ENCODE data around the gene P2RY2. TPM values are rescaled to one million over a fixed set of nuclear protein-coding genes. Genes with fewer than 3 reads are reported as not detected.

P2RY2 gene
- total RNA-seq, 4 donors from 2014 or later, result 4.5 to 7.5 (median 6.7) TPM

DNA sequence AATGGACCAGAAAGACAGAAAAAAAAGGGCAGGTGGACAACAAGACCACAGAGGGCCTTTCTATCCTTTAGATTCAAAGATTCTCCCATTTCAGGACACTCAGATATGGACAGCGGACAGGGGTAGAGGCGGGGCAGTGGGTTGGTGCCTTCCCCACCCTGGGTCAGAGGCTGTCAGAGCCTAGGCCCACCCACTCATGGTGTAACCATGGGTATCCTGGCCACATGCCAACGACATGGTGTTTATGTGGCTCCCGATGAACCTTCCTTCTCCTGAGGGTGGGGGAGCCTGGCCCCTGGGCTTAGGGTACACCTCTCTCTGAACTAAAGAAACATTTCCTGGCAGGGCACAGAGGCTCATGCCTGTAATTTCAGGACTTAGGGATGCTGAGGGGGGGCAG is 14.3 kb upstream of the P2RY2 start:
- Histone ChIP-seq H3K27ac (no peak overlapping the region), H3K36me3 (no peaks in the 10 kb centered on the region), H3K4me3 (no peak overlapping the region), H3K9me3 (no peaks in the 10 kb centered on the region), H3K27me3 (no peaks in the 10 kb centered on the region), H3K4me1 (peaks cover 0 to 14% (median 0%) of the 10 kb centered on the region in 4 donors)
- DNase-seq (ENCODE audit: low spot score in 2 of 2), result no peak
- 64 to 65% methylated on average over 4 of the region's 4 CpGs for WGBS, 2 donors
- TF ChIP-seq POLR2A (IDR thresholded peaks at IDR 0.05) (no peak), EP300 (IDR thresholded peaks at IDR 0.05) (no peak)
- TF ChIP-seq, protein P1, sequence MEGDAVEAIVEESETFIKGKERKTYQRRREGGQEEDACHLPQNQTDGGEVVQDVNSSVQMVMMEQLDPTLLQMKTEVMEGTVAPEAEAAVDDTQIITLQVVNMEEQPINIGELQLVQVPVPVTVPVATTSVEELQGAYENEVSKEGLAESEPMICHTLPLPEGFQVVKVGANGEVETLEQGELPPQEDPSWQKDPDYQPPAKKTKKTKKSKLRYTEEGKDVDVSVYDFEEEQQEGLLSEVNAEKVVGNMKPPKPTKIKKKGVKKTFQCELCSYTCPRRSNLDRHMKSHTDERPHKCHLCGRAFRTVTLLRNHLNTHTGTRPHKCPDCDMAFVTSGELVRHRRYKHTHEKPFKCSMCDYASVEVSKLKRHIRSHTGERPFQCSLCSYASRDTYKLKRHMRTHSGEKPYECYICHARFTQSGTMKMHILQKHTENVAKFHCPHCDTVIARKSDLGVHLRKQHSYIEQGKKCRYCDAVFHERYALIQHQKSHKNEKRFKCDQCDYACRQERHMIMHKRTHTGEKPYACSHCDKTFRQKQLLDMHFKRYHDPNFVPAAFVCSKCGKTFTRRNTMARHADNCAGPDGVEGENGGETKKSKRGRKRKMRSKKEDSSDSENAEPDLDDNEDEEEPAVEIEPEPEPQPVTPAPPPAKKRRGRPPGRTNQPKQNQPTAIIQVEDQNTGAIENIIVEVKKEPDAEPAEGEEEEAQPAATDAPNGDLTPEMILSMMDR (IDR thresholded peaks at IDR 0.05), result no peak

DNA sequence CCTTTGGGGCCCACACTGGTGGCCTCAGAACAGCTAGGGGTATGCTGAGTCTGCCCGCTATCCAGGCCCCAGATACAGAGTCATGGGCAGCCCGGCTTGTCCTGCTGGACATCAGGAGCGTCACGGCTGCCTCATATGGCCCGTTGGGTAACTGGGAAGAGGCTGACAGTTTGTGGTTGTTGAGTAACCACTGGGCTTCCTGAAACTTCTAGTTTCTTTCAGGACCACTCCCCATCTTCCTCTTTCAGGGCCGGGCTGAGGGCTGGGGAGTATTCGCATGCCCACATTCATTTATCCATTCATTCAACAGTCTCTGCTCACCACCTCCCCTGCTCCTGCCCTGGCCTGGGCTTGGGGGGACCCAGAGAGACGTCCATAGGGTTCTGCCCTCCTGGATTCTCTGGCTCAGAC is 13.4 kb upstream of the P2RY2 start:
- Histone ChIP-seq H3K9me3 (no peaks in the 10 kb centered on the region), H3K36me3 (no peaks in the 10 kb centered on the region), H3K27me3 (no peaks in the 10 kb centered on the region), H3K4me3 (no peak overlapping the region), H3K27ac (no peak overlapping the region), H3K4me1 (peaks cover 0 to 14% (median 0%) of the 10 kb centered on the region in 4 donors)
- DNase-seq (ENCODE audit: low spot score in 2 of 2), result peak; percentile 22 to 28
- TF ChIP-seq, protein P1 (IDR thresholded peaks at IDR 0.05), result no peak
- no peak for TF ChIP-seq POLR2A (IDR thresholded peaks at IDR 0.05)
- peak in 1 of 2 donors; percentile 50 for TF ChIP-seq EP300 (IDR thresholded peaks at IDR 0.05)
- WGBS, 2 donors, result 72 to 83% methylated on average over 8 of the region's 8 CpGs

GRCh38 chr11:73205661-73206343 is 12.3 kb upstream of the P2RY2 start:
- no peaks in the 10 kb centered on the region for H3K27me3 ChIP-seq
- H3K4me1 ChIP-seq, result peaks cover 0 to 9% (median 0%) of the 10 kb centered on the region in 4 donors
- no peaks in the 10 kb centered on the region for H3K9me3 ChIP-seq
- H3K36me3 ChIP-seq, result no peaks in the 10 kb centered on the region
- 85% methylated on average over 5 of the region's 5 CpGs for WGBS, 2 donors
- no peak overlapping the region for H3K27ac ChIP-seq
- TF ChIP-seq EP300 (IDR thresholded peaks at IDR 0.05) (no peak), POLR2A (IDR thresholded peaks at IDR 0.05) (no peak)
- TF ChIP-seq, protein P1 (IDR thresholded peaks at IDR 0.05), result no peak
- H3K4me3 ChIP-seq, result no peak overlapping the region
- DNase-seq (ENCODE audit: low spot score in 2 of 2), result no peak

DNA sequence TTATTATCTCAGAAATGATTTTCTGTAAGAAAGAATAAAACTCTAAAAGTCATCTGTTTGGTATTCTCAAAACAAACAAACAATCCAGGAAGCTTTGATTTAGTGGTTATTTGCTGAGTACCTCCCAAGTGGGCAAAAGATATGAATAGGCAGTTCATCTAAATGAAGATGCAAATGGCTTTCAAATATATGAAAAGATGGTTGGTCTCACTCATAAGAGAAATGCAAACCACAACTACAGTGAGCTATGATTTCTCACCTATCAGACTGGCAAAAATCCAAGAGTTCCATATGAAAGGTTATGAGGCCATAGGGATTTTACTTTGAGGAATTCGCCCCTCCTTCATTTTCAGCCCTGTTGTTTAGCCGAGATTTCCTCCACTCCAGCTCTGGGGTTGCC is 11.3 kb upstream of the P2RY2 start:
- Histone ChIP-seq H3K4me3 (no peak overlapping the region), H3K27me3 (no peaks in the 10 kb centered on the region), H3K4me1 (peaks cover 0 to 1% (median 0%) of the 10 kb centered on the region in 4 donors), H3K36me3 (no peaks in the 10 kb centered on the region), H3K9me3 (no peaks in the 10 kb centered on the region), H3K27ac (no peak overlapping the region)
- WGBS, 2 donors, result 78 to 80% methylated on average over 2 of the region's 2 CpGs
- no peak for DNase-seq (ENCODE audit: low spot score in 2 of 2)
- TF ChIP-seq, protein P1 (IDR thresholded peaks at IDR 0.05), result no peak
- no peak for TF ChIP-seq POLR2A (IDR thresholded peaks at IDR 0.05)
- TF ChIP-seq EP300 (IDR thresholded peaks at IDR 0.05), result no peak

DNA sequence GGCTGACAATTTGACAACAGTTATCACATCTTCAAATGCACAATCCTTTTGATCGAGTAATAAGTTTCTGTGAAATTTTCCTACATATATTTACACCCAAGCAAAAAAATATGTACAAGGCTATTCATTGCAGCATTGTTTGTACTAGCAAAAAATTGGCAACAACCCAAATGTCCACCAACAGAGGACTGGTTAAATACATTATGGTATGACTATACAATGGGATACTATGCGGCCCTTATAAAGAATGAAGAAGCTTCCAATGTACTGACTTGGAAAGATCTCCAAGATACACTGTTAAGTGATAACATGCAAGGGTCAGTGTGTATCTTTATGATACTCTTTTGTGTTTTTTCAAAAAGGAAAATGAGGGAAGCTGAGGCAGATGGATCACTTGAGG is 8.2 kb upstream of the P2RY2 start:
- H3K27ac ChIP-seq, result no peak overlapping the region
- no peaks in the 10 kb centered on the region for H3K4me1 ChIP-seq
- H3K9me3 ChIP-seq, result no peaks in the 10 kb centered on the region
- H3K4me3 ChIP-seq, result no peak overlapping the region
- H3K27me3 ChIP-seq, result no peaks in the 10 kb centered on the region
- DNase-seq (ENCODE audit: low spot score in 2 of 2), result no peak
- no peaks in the 10 kb centered on the region for H3K36me3 ChIP-seq
- TF ChIP-seq, protein P1 (IDR thresholded peaks at IDR 0.05), result no peak
- TF ChIP-seq POLR2A (IDR thresholded peaks at IDR 0.05) (no peak), EP300 (IDR thresholded peaks at IDR 0.05) (no peak)
- 89 to 93% methylated on average over 2 of the region's 2 CpGs for WGBS, 2 donors

Measured in tibial nerve (tissue), 4 donors.